Caco-2 (cell line): Measurements from ENCODE around the gene DPH6. TPM values are rescaled to one million over a fixed set of nuclear protein-coding genes. Genes with fewer than 3 reads are reported as not detected.

Experiments used
- BruUV-seq: library from RNA; stranded (reverse); fragments of 400-500 nt; replicated peaks from 2 replicates; lab custom pipeline; 2021; lab: Mats Ljungman, UMichigan
- CTCF ChIA-PET: fragments of 300-600 bp; sonication (Branson Sonifier 250); formaldehyde crosslinking; loops from one replicate; lab custom pipeline; 2022; ENCODE audit warnings: antibody characterized with exemption; lab: Charles Lee
- POLR2A ChIA-PET: fragments of 300-600 bp; sonication (Branson Sonifier 250); formaldehyde crosslinking; loops from one replicate; lab custom pipeline; 2022; ENCODE audit warnings: antibody characterized with exemption; lab: Charles Lee
- DNase-seq, 2 experiments: peaks; one replicate each; pipeline versions ENCODE4 v3.0.0 to v3.0.0-alpha.2; 2020 to 2022
- H3K27me3 ChIP-seq: replicated peaks from 2 replicates; pipeline ENCODE4 v1.6.0; 2011; ENCODE audit warnings: low read length; ENCODE audit not compliant: control insufficient read depth, insufficient read depth
- H3K36me3 ChIP-seq: 2 replicates; pipeline ENCODE4 v1.5.1; 2011; ENCODE audit warnings: low read length; ENCODE audit not compliant: control insufficient read depth, insufficient read depth
- H3K4me1 ChIP-seq: fragments of 250-450 bp; sonication (Bioruptor Pico); 2 replicates; pipeline ENCODE4 v1.5.1; 2020; ENCODE audit warnings: mild to moderate bottlenecking
- H3K4me3 ChIP-seq: 2 replicates; pipeline ENCODE4 v1.5.1; 2011; ENCODE audit warnings: low read depth, mild to moderate bottlenecking, control low read depth, low read length
- H3K9me3 ChIP-seq: fragments of 250-450 bp; sonication (Bioruptor Pico); 2 replicates; pipeline ENCODE4 v1.5.1; 2020; ENCODE audit warnings: mild to moderate bottlenecking, moderate library complexity
- H3K27ac Mint-ChIP-seq: one replicate; pipeline ENCODE4 v1.8.0; 2022; ENCODE audit warnings: mixed read lengths; ENCODE audit not compliant: unreplicated experiment
- H3K27me3 Mint-ChIP-seq: one replicate; pipeline ENCODE4 v1.8.0; 2022; ENCODE audit warnings: mixed read lengths; ENCODE audit not compliant: insufficient read depth, unreplicated experiment
- H3K36me3 Mint-ChIP-seq: one replicate; pipeline ENCODE4 v1.8.0; 2022; ENCODE audit warnings: mild to moderate bottlenecking, mixed read lengths; ENCODE audit not compliant: insufficient read depth, unreplicated experiment
- H3K4me1 Mint-ChIP-seq: one replicate; pipeline ENCODE4 v1.8.0; 2022; ENCODE audit warnings: low read depth, mixed read lengths; ENCODE audit not compliant: unreplicated experiment
- H3K4me3 Mint-ChIP-seq: one replicate; pipeline ENCODE4 v1.8.0; 2022; ENCODE audit warnings: mild to moderate bottlenecking, moderate library complexity, mixed read lengths; ENCODE audit not compliant: unreplicated experiment
- H3K9me3 Mint-ChIP-seq: one replicate; pipeline ENCODE4 v1.8.0; 2022; ENCODE audit warnings: mixed read lengths; ENCODE audit not compliant: unreplicated experiment
- intact Hi-C: fragments of 100-400 bp; cut with micrococcal nuclease; formaldehyde crosslinking; loops from one replicate; pipeline ENCODE4 v1.10.0; 2022; ENCODE audit not compliant: unreplicated experiment
- total RNA-seq: library from RNA; stranded (reverse); gene quantifications from 2 replicates; pipeline ENCODE4 v1.2.3, GENCODE V29; 2022
- TF ChIP-seq, protein P1 (sequence below), 2 experiments: fragments of 200-600 bp in 1 of 2; IDR thresholded peaks; 1 replicate in 1 of 2; 2 replicates in 1 of 2; pipeline versions ENCODE4 v1.5.1 to v1.8.0; 2011 to 2022; ENCODE audit warnings: antibody characterized with exemption in 1 of 2, control low read depth in 1 of 2, inconsistent platforms in 1 of 2, low read depth in 1 of 2, low read length in 1 of 2, mild to moderate bottlenecking in 1 of 2, moderate library complexity in 1 of 2; ENCODE audit not compliant: insufficient read depth in 1 of 2, severe bottlenecking in 1 of 2, unreplicated experiment in 1 of 2

DPH6 gene
- total RNA-seq, 1 experiment from 2014 or later, result 24.0 TPM

DNA sequence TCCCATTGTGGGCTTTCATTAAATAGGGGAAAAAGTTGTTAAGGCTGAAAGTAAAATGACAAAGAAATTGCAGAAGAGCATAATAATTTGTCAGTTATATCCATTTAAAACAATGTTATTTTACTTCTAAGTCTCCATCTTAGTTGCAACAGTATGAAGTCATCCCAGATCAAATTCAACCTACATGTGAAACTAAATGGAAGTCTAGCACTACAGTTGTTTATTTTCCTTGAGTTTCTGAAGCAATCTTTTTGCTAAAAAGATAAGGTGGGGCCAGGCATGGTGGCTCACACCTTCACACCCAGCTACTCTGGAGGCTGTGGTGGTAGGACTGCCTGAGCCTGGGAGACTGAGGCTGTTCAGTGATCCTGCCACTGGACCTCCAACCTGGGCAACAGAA is 80.2 kb downstream of the DPH6 start:
- H3K27ac Mint-ChIP-seq, result no peak overlapping the region

DNA sequence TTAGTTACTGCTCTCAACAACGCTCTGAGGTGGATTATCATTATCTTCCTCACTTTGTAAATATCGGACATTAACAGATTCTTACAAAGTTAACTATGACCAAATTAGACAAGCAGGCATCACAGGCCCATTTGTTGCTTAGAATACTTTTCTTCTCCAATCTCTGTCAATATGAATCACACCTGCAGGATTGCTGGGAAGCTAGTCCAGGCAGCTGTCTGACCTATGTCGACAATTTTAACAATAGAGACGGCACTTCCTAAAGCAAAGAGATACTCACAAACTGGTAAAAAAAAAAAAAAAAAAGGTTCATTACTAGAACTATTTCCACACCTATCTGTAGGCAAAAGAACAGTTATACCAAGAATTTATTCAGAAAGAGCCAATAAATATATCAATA is 85.3 kb downstream of the DPH6 start:
- H3K4me3 Mint-ChIP-seq, result no peak overlapping the region
- H3K4me1 ChIP-seq, result no peaks in the 10 kb centered on the region
- no peaks in the 10 kb centered on the region for H3K9me3 Mint-ChIP-seq
- TF ChIP-seq, protein P1, sequence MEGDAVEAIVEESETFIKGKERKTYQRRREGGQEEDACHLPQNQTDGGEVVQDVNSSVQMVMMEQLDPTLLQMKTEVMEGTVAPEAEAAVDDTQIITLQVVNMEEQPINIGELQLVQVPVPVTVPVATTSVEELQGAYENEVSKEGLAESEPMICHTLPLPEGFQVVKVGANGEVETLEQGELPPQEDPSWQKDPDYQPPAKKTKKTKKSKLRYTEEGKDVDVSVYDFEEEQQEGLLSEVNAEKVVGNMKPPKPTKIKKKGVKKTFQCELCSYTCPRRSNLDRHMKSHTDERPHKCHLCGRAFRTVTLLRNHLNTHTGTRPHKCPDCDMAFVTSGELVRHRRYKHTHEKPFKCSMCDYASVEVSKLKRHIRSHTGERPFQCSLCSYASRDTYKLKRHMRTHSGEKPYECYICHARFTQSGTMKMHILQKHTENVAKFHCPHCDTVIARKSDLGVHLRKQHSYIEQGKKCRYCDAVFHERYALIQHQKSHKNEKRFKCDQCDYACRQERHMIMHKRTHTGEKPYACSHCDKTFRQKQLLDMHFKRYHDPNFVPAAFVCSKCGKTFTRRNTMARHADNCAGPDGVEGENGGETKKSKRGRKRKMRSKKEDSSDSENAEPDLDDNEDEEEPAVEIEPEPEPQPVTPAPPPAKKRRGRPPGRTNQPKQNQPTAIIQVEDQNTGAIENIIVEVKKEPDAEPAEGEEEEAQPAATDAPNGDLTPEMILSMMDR (IDR thresholded peaks at IDR 0.05; ENCODE audit: insufficient read depth in 1 of 2, low read depth in 1 of 2, low read length in 1 of 2, severe bottlenecking in 1 of 2, unreplicated experiment in 1 of 2), result no peak
- no TSS peak for BruUV-seq
- no peaks in the 10 kb centered on the region for H3K4me1 Mint-ChIP-seq
- no peaks in the 10 kb centered on the region for H3K27me3 Mint-ChIP-seq
- H3K36me3 ChIP-seq, result no peaks in the 10 kb centered on the region
- ChIA-PET POLR2A (no interaction called here), CTCF (no interaction called here)
- no peak for DNase-seq
- no peaks in the 10 kb centered on the region for H3K9me3 ChIP-seq
- intact Hi-C loops, result no loop called here
- H3K27me3 ChIP-seq, result no peaks in the 10 kb centered on the region
- no peaks in the 10 kb centered on the region for H3K36me3 Mint-ChIP-seq
- no peak overlapping the region for H3K4me3 ChIP-seq
- no peak overlapping the region for H3K27ac Mint-ChIP-seq

More for the DNA sequence above, 80.2 kb downstream of the DPH6 start:
- Mint-ChIP-seq H3K27me3 (no peaks in the 10 kb centered on the region), H3K4me1 (no peaks in the 10 kb centered on the region), H3K36me3 (no peaks in the 10 kb centered on the region), H3K4me3 (no peak overlapping the region), H3K9me3 (no peaks in the 10 kb centered on the region)
- BruUV-seq, result no TSS peak
- H3K4me1 ChIP-seq, result no peaks in the 10 kb centered on the region
- H3K36me3 ChIP-seq, result no peaks in the 10 kb centered on the region
- no peak overlapping the region for H3K4me3 ChIP-seq
- H3K9me3 ChIP-seq, result no peaks in the 10 kb centered on the region
- ChIA-PET CTCF (no interaction called here), POLR2A (no interaction called here)
- no peaks in the 10 kb centered on the region for H3K27me3 ChIP-seq
- TF ChIP-seq, protein P1 (IDR thresholded peaks at IDR 0.05; ENCODE audit: insufficient read depth in 1 of 2, low read depth in 1 of 2, low read length in 1 of 2, severe bottlenecking in 1 of 2, unreplicated experiment in 1 of 2), result no peak
- intact Hi-C loops, result no loop called here
- no peak for DNase-seq

DNA sequence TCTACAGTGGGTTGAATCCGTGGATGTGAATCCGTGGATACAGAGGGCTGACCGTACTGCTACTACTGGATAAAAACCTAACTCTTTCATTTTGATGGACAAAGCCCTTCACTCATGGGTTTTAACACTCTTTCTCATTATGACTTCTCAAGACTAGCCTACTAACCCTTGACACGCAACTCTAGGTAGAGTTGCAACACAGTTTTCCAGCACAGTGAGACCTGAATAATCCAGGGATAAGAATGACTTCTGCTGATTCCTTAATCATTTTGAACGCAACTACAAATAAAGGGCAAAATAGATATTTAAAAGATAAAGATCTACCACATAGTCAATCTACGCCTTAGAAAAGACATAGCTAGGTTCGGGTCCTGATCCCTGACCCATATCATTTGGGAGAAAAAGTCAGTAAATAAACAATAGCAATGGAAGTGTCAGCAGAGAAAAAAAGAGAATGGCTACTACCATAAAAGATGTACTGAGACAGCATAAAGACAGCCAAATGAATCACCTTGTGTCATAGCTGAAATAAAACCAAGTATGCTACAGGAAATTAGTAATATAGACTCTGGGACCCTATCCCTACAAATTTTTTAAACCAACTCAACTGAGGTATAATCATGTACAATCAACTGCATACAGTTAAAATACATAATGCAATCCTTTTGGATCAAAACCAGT is 87.6 kb downstream of the DPH6 start:
- ChIA-PET CTCF (no interaction called here), POLR2A (no interaction called here)
- no peaks in the 10 kb centered on the region for H3K9me3 ChIP-seq
- no peaks in the 10 kb centered on the region for H3K27me3 ChIP-seq
- no TSS peak for BruUV-seq
- Mint-ChIP-seq H3K4me1 (no peaks in the 10 kb centered on the region), H3K36me3 (no peaks in the 10 kb centered on the region), H3K9me3 (no peaks in the 10 kb centered on the region), H3K27me3 (no peaks in the 10 kb centered on the region), H3K4me3 (no peak overlapping the region), H3K27ac (no peak overlapping the region)
- H3K4me1 ChIP-seq, result no peaks in the 10 kb centered on the region
- no peak for DNase-seq
- intact Hi-C loops, result no loop called here
- TF ChIP-seq, protein P1 (IDR thresholded peaks at IDR 0.05; ENCODE audit: insufficient read depth in 1 of 2, low read depth in 1 of 2, low read length in 1 of 2, severe bottlenecking in 1 of 2, unreplicated experiment in 1 of 2), result no peak
- H3K4me3 ChIP-seq, result no peak overlapping the region
- H3K36me3 ChIP-seq, result no peaks in the 10 kb centered on the region
